Measurements from ENCODE around the gene KRTAP10-1.

KRTAP10-1 gene

GRCh38 chr21:44571844-44572782 lies 32.1 kb upstream of the KRTAP10-1 start:
- DNase-seq: no peak
- Histone ChIP-seq H3K4me1 (ENCODE audit: control insufficient read depth in 1 of 2, insufficient read depth in 2 of 2, low read length in 2 of 2) (no peaks in the 10 kb centered on the region), H3K9ac (ENCODE audit: low read length) (no peak overlapping the region), H3K4me3 (ENCODE audit: low read depth, low read length) (peak overlapping the region; percentile 43), H3K27ac (ENCODE audit: low read depth, low read length) (no peak overlapping the region), H2BK5ac (ENCODE audit: low read depth, low read length, poor library complexity) (no peak overlapping the region), H2AFZ (ENCODE audit: insufficient read depth, low read length, poor library complexity) (no peak overlapping the region), H3K18ac (ENCODE audit: low read length) (no peak overlapping the region), H3K14ac (ENCODE audit: low read length) (no peak overlapping the region), H4K91ac (ENCODE audit: low read depth, low read length) (no peak overlapping the region), H3K23ac (ENCODE audit: low read length) (no peak overlapping the region), H2BK120ac (ENCODE audit: insufficient read depth, low read length, poor library complexity) (no peak overlapping the region), H3K79me1 (ENCODE audit: low read length) (no peaks in the 10 kb centered on the region), H3K79me2 (ENCODE audit: control insufficient read depth, insufficient read depth, low read length, poor library complexity) (no peaks in the 10 kb centered on the region), H3K4ac (ENCODE audit: low read depth, low read length) (no peak overlapping the region), H4K12ac (ENCODE audit: low read depth, low read length) (no peak overlapping the region), H3K4me2 (ENCODE audit: low read length) (no peak overlapping the region), H2AK5ac (ENCODE audit: low read length) (no peak overlapping the region), H2BK12ac (ENCODE audit: low read length) (no peak overlapping the region), H4K8ac (ENCODE audit: low read depth, low read length) (no peak overlapping the region), H3K9me3 (ENCODE audit: insufficient read depth, low read depth, low read length) (peaks cover 13% of the 10 kb centered on the region), H3K27me3 (ENCODE audit: insufficient read depth, low read length) (no peaks in the 10 kb centered on the region), H3K36me3 (ENCODE audit: control insufficient read depth in 1 of 2, insufficient read depth in 2 of 2, low read length in 2 of 2) (no peaks in the 10 kb centered on the region)
- no CpG with 5 or more reads among the region's 40 CpGs for WGBS (ENCODE audit: extremely low coverage, insufficient coverage, insufficient read length)

GRCh38 chr21:44571296-44571695 lies 31.3 kb upstream of the KRTAP10-1 start:
- Histone ChIP-seq H3K4me1 (ENCODE audit: control insufficient read depth in 1 of 2, insufficient read depth in 2 of 2, low read length in 2 of 2) (no peaks in the 10 kb centered on the region), H3K9ac (ENCODE audit: low read length) (no peak overlapping the region), H3K4ac (ENCODE audit: low read depth, low read length) (no peak overlapping the region), H2BK5ac (ENCODE audit: low read depth, low read length, poor library complexity) (no peak overlapping the region), H3K27me3 (ENCODE audit: insufficient read depth, low read length) (no peaks in the 10 kb centered on the region), H3K14ac (ENCODE audit: low read length) (no peak overlapping the region), H3K18ac (ENCODE audit: low read length) (no peak overlapping the region), H3K4me3 (ENCODE audit: low read depth, low read length) (no peak overlapping the region), H3K27ac (ENCODE audit: low read depth, low read length) (no peak overlapping the region), H4K8ac (ENCODE audit: low read depth, low read length) (no peak overlapping the region), H3K36me3 (ENCODE audit: control insufficient read depth in 1 of 2, insufficient read depth in 2 of 2, low read length in 2 of 2) (no peaks in the 10 kb centered on the region), H3K23ac (ENCODE audit: low read length) (no peak overlapping the region), H2BK120ac (ENCODE audit: insufficient read depth, low read length, poor library complexity) (no peak overlapping the region), H3K9me3 (ENCODE audit: insufficient read depth, low read depth, low read length) (peaks cover 12% of the 10 kb centered on the region), H3K4me2 (ENCODE audit: low read length) (no peak overlapping the region), H2BK12ac (ENCODE audit: low read length) (no peak overlapping the region), H3K79me1 (ENCODE audit: low read length) (no peaks in the 10 kb centered on the region), H3K79me2 (ENCODE audit: control insufficient read depth, insufficient read depth, low read length, poor library complexity) (no peaks in the 10 kb centered on the region), H2AFZ (ENCODE audit: insufficient read depth, low read length, poor library complexity) (no peak overlapping the region), H2AK5ac (ENCODE audit: low read length) (no peak overlapping the region), H4K91ac (ENCODE audit: low read depth, low read length) (no peak overlapping the region), H4K12ac (ENCODE audit: low read depth, low read length) (no peak overlapping the region)
- WGBS (ENCODE audit: extremely low coverage, insufficient coverage, insufficient read length): no CpG with 5 or more reads among the region's 4 CpGs
- no peak for DNase-seq

GRCh38 chr21:44569861-44570517 lies 30.0 kb upstream of the KRTAP10-1 start:
- Histone ChIP-seq H3K23ac (ENCODE audit: low read length) (no peak overlapping the region), H3K14ac (ENCODE audit: low read length) (no peak overlapping the region), H3K4me1 (ENCODE audit: control insufficient read depth in 1 of 2, insufficient read depth in 2 of 2, low read length in 2 of 2) (no peaks in the 10 kb centered on the region), H2AK5ac (ENCODE audit: low read length) (no peak overlapping the region), H4K8ac (ENCODE audit: low read depth, low read length) (no peak overlapping the region), H4K91ac (ENCODE audit: low read depth, low read length) (no peak overlapping the region), H2BK5ac (ENCODE audit: low read depth, low read length, poor library complexity) (no peak overlapping the region), H3K27me3 (ENCODE audit: insufficient read depth, low read length) (no peaks in the 10 kb centered on the region), H3K27ac (ENCODE audit: low read depth, low read length) (no peak overlapping the region), H3K4ac (ENCODE audit: low read depth, low read length) (no peak overlapping the region), H3K4me2 (ENCODE audit: low read length) (no peak overlapping the region), H2BK12ac (ENCODE audit: low read length) (no peak overlapping the region), H3K9ac (ENCODE audit: low read length) (no peak overlapping the region), H3K4me3 (ENCODE audit: low read depth, low read length) (no peak overlapping the region), H3K36me3 (ENCODE audit: control insufficient read depth in 1 of 2, insufficient read depth in 2 of 2, low read length in 2 of 2) (no peaks in the 10 kb centered on the region), H2BK120ac (ENCODE audit: insufficient read depth, low read length, poor library complexity) (no peak overlapping the region), H4K12ac (ENCODE audit: low read depth, low read length) (no peak overlapping the region), H3K79me2 (ENCODE audit: control insufficient read depth, insufficient read depth, low read length, poor library complexity) (no peaks in the 10 kb centered on the region), H3K79me1 (ENCODE audit: low read length) (no peaks in the 10 kb centered on the region), H2AFZ (ENCODE audit: insufficient read depth, low read length, poor library complexity) (no peak overlapping the region), H3K18ac (ENCODE audit: low read length) (no peak overlapping the region), H3K9me3 (ENCODE audit: insufficient read depth, low read depth, low read length) (peaks cover 11% of the 10 kb centered on the region)
- no peak for DNase-seq
- no CpG with 5 or more reads among the region's 12 CpGs for WGBS (ENCODE audit: extremely low coverage, insufficient coverage, insufficient read length)

- H2BK120ac ChIP-seq (ENCODE audit: insufficient read depth, low read length, poor library complexity): no peak overlapping the region
- H3K9ac ChIP-seq (ENCODE audit: low read length): no peak overlapping the region
- H3K9me3 ChIP-seq (ENCODE audit: insufficient read depth, low read depth, low read length): peaks cover 11% of the 10 kb centered on the region
- no peak overlapping the region for H3K14ac ChIP-seq (ENCODE audit: low read length)
- H2BK12ac ChIP-seq (ENCODE audit: low read length): no peak overlapping the region
- H4K91ac ChIP-seq (ENCODE audit: low read depth, low read length): no peak overlapping the region
- no peak overlapping the region for H2BK5ac ChIP-seq (ENCODE audit: low read depth, low read length, poor library complexity)
- DNase-seq: no peak
- WGBS (ENCODE audit: extremely low coverage, insufficient coverage, insufficient read length): no CpG with 5 or more reads among the region's 27 CpGs
- no peak overlapping the region for H2AFZ ChIP-seq (ENCODE audit: insufficient read depth, low read length, poor library complexity)
- no peak overlapping the region for H2AK5ac ChIP-seq (ENCODE audit: low read length)
- H3K18ac ChIP-seq (ENCODE audit: low read length): no peak overlapping the region
- H3K4ac ChIP-seq (ENCODE audit: low read depth, low read length): no peak overlapping the region
- H3K4me1 ChIP-seq (ENCODE audit: control insufficient read depth in 1 of 2, insufficient read depth in 2 of 2, low read length in 2 of 2): no peaks in the 10 kb centered on the region
- no peaks in the 10 kb centered on the region for H3K79me2 ChIP-seq (ENCODE audit: control insufficient read depth, insufficient read depth, low read length, poor library complexity)
- no peak overlapping the region for H4K12ac ChIP-seq (ENCODE audit: low read depth, low read length)
- no peak overlapping the region for H3K27ac ChIP-seq (ENCODE audit: low read depth, low read length)
- H3K4me3 ChIP-seq (ENCODE audit: low read depth, low read length): no peak overlapping the region
- no peak overlapping the region for H4K8ac ChIP-seq (ENCODE audit: low read depth, low read length)
- H3K23ac ChIP-seq (ENCODE audit: low read length): no peak overlapping the region
- H3K36me3 ChIP-seq (ENCODE audit: control insufficient read depth in 1 of 2, insufficient read depth in 2 of 2, low read length in 2 of 2): no peaks in the 10 kb centered on the region
- H3K27me3 ChIP-seq (ENCODE audit: insufficient read depth, low read length): no peaks in the 10 kb centered on the region
- H3K79me1 ChIP-seq (ENCODE audit: low read length): no peaks in the 10 kb centered on the region
- no peak overlapping the region for H3K4me2 ChIP-seq (ENCODE audit: low read length)
These were observed 28.9 kb upstream of the KRTAP10-1 start for GRCh38 chr21:44568667-44569556.
